Skin epidermis (tissue), 12 donors: Measurements from ENCODE around the gene VMO1.

Experiments used
- H3K27ac ChIP-seq, 21 experiments: fragments of 200-600 bp; sonication (generic) in 11 of 21; one replicate each; pipeline ENCODE4 v1.5.0; 2020; ENCODE audit warnings: mild to moderate bottlenecking in 3 of 21, inconsistent platforms in 2 of 21, moderate library complexity in 2 of 21
- H3K4me3 ChIP-seq, 7 experiments: fragments of 200-600 bp; sonication (generic) in 2 of 7; one replicate each; pipeline ENCODE4 v1.5.0; 2020; ENCODE audit warnings: inconsistent platforms in 2 of 7, mild to moderate bottlenecking in 2 of 7, moderate library complexity in 1 of 7

The VMO1 gene

DNA sequence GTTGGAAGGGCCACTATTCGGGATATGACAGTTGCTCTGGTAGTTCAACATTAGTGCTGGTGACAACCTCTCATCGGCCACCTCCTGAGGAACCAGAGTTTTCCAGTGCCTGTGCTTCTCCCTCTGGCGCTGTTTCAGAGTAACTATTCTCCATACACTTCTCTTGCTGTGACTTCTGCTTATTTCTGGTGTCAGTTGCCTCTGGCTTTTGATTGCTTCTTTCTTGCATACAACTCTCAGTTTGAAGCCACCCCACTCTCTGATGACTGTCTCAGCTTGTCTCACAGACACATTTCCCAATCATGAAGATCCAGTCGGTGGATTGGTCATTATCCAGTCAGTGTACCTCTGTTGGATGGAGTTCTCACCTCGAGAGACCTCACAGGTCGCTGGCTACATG lies 17.9 kb downstream of the VMO1 start:
- Histone ChIP-seq H3K4me3 (no peak overlapping the region), H3K27ac (peak overlapping the region in 1 of 21 experiments; percentile 15)

DNA sequence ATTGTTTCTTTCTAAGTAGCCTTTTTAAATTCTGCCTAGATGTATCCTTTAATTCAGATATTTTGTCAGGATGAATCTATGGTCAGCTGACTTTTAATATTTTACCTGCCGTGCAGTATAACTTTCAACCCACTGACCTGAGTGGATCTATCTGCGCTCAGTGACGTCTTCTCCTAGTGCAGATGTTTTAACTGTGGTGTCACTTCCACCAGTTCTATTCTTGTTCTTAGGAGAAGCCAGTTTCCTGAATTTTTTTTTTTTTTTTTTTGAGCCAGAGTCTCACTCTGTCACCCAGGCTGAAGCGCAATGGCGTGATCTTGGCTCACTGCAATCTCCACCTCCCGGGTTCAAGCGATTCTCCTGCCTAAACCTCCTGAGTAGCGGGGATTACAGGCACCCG lies 19.4 kb downstream of the VMO1 start:
- no peak overlapping the region for H3K4me3 ChIP-seq
- H3K27ac ChIP-seq, result peak overlapping the region in 5 of 21 experiments; percentile 10 to 72 (median 26)

DNA sequence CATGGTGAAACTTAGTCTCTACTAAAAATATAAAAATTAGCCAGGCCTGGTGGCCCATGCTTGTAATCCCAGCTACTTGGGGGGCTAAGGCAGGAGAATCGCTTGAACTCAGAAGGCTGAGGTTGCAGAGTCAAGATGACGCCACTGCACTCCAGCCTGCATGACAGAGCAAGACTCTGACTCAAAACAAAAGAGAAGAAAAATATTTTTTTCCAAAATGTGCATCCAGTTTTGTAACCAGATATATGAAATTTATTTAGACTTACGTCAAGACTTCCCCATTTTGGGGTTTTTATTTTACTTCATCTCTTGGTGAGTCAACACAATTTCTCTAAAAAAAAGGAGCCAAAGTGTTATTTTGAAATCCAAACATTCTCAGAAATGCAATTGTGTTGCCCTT lies 20.0 kb downstream of the VMO1 start:
- Histone ChIP-seq H3K4me3 (no peak overlapping the region), H3K27ac (peak overlapping the region in 10 of 21 experiments; percentile 8 to 72 (median 50))

DNA sequence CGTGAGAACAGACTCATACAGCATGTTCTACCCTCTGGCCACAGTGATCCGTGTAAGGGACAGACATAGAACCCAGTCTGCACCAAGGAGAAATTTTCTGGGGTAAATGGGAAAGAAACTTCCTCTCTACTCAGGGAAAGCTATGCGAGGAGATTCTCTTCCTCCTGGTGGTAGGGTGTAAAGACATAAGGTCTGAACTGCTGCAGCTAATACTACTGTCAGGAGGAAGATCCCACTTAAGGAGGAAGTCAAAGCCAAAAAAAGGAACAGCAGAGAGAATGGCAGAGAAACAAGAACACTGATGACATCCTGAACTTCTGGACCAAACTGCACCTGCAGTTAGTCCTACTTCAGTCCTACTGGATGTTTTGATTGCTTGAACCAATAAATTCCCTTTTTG lies 21.6 kb downstream of the VMO1 start:
- no peak overlapping the region for H3K4me3 ChIP-seq
- peak overlapping the region in 4 of 21 experiments; percentile 14 to 58 (median 49) for H3K27ac ChIP-seq

DNA sequence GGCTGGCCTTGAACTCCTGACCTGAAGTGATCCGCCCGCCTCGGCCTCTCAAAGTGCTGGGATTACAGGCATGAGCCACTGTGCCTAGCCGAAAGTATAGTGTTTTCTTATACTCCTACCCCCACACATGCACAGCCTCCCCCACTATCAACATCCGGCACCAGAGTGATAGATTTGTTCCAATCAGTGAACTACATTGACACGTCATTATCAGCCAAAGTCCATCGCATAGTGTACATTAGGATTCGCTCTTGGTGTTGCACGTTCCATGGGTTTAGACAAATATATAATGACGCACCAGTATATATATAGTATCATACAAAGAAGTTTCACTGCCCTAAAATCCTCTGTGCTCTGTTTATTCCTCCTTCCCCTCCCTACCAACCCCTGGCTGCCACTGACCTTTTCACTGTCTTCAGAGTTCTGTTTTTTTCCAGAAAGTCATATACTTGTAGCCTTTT lies 26.4 kb downstream of the VMO1 start:
- no peak overlapping the region for H3K4me3 ChIP-seq
- H3K27ac ChIP-seq, result peak overlapping the region in 1 of 21 experiments; percentile 6

DNA sequence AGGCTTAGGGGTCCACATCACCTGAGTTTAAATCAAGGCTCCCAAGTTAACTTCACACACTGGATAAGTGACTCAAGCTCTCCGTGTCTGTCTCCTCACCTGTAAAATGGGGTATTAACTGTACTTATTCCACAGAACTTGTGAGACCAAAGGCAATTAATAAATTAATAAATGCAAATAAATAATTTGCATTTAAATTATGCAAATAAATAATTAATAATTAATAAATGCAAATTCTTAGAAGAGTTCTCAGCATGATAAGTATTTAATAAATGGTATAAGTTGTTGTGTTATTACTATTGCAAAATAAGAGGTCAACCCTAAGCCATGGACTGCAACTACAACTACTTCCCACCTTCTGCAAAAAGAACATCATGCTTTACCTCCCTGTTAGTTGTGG lies 32.8 kb downstream of the VMO1 start:
- Histone ChIP-seq H3K4me3 (no peak overlapping the region), H3K27ac (no peak overlapping the region)

DNA sequence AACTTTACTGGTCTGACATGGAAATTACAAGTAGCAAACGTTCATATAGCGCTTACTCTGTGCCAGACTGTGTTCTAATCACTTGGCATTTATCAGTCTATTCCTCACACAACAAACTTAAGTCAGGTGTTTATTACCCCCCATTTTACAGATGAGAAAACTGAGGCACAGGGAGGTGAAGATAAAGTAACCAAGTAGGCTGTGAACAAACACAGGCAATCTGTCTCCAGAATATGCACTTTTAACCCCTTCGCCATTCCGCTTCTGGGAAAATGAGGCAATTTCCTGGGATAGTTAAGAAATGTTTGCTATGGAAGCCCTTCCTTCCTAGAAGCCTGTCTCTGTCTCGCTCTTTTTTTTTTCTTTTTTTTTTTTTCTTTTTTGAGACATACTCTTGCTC lies 34.2 kb downstream of the VMO1 start:
- Histone ChIP-seq H3K27ac (no peak overlapping the region), H3K4me3 (no peak overlapping the region)

DNA sequence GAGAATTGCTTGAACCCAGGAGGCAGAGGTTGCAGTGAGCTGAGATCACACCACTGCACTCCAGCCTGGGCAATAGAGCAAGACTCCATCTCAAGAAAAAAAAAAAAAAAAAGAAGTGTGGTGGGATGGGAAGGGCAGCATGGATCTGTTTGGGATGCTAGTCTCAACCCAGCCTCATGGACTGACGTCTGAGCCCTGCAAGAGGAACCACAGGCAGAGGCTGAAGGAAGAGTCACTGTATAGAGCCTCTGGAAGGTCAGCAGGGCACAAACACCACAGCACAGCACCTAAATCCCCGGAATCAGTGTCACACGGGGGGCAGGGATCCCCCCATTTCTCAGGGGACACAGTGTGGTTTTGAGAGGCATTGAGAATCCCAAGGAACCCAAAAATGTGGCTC lies 35.6 kb downstream of the VMO1 start:
- Histone ChIP-seq H3K4me3 (no peak overlapping the region), H3K27ac (no peak overlapping the region)

DNA sequence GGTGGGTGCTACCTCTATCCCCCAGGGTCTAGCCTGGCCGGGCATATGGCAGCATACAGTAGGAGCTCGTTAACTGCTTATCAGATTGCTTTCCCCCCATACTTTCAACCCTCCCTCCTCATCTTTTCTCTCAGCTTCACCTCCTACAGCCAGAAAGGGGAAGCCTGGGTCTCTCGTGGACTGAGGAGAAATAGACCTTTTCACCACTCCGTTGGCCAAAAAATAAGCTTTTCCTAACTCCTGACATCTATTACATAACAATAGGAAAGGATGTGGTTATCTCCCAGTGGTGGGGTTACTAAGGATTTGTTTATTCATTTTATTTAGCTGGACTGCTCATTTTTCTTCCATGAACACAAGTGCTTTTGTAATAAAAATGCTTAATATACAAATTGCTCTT lies 37.5 kb downstream of the VMO1 start:
- peak overlapping the region in 3 of 21 experiments; percentile 5 to 44 (median 44) for H3K27ac ChIP-seq
- H3K4me3 ChIP-seq, result no peak overlapping the region

DNA sequence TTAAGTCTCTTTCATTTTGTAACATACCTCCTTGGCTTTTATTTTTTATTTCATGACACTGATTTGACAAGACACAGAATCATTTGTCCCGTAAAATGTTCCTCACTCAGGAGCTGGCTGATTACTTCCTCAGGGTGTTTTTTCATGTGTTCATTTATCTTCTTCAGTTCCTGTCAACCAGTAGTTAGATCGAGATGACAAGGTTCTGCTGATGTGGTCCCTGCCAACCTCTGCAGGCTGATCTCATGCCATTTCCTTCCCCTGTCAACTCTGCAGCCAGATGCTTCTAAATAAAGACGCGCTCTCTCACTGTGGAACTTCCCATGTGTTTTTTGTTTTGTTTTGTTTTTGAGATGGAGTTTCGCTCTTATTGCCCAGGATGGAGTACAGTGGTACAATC lies 38.3 kb downstream of the VMO1 start:
- Histone ChIP-seq H3K27ac (peak overlapping the region in 5 of 21 experiments; percentile 5 to 46 (median 40)), H3K4me3 (no peak overlapping the region)

DNA sequence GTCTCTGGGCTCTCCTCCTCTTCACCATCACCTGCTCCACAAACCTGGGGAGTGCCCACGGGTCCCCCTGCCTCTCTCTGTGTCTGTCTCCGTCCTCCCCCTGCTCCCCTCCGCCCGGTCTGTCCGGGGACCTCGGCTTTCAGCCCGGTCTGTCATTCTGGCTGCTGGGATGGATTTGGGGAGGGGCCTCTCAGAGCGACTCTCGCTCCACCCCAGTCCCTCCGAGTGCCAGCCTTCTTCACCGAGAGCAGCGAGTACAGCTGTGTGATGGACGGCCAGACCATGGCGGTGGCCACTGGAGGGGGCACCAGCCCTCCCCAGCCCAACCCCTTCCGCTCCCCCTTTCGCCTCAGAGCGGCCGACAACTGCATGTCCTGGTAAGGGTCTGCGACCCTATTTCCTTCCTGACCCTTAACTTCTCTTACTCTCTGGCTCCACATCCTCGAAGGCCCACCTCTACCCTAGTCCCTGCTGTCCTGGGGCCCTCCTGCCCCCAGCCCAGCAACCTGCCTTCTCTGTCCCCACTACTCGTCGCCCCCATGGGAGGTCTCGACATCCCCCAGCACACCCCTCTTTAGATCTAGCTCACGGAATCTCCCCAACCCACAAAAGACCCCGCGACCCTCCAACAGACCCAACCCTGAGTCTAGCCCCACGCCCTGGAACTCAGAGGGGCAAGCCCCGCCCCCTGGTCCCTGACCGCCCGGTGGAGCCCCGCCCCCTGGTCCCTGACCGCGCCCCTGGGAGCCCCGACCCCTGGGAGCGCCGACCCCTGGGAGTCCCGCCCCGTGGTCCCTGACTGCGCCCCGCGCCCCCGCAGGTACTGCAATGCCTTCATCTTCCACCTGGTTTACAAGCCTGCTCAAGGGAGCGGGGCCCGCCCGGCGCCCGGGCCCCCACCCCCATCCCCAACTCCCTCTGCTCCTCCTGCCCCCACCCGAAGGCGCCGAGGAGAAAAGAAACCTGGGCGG lies 40.9 kb downstream of the VMO1 start:
- Histone ChIP-seq H3K4me3 (no peak overlapping the region), H3K27ac (no peak overlapping the region)

DNA sequence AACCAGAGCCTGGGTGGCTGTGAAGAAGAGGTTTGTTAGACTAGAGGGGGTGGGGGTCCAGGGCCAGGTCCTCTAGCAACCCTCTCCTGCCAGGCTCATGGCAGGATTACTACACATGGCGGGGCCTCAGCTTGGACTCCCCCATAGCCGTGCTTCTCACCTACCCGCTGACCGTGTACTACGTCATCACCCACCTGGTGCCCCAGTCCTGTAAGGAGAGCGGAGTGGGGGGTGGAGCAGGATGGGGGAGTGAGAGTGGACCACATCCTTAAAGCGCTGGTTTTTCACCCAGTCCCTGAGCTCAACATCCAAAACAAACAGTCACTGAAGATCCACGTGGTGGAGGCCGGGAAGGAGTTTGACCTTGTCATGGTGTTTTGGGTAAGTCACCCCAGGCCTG lies 42.3 kb downstream of the VMO1 start:
- H3K27ac ChIP-seq, result no peak overlapping the region
- H3K4me3 ChIP-seq, result no peak overlapping the region

DNA sequence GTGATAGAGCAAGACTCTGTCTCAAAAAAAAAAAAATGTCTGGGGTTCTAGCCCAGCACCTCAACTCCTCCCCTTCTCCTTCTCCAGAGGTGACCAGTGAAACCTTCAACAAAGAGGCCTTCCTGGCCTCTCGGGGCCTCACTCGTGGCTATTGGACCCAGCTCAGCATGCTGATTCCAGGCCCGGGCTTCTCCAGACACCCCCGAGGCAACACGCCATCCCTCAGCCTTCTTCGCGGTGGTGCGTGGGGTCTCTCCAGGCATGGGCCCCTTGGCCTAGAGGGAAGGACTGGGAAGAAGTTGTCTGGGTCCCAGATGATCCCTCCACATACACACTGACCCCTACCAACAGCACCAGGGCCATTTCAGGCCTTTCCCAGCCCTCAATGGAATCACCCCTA lies 42.9 kb downstream of the VMO1 start:
- no peak overlapping the region for H3K4me3 ChIP-seq
- no peak overlapping the region for H3K27ac ChIP-seq

DNA sequence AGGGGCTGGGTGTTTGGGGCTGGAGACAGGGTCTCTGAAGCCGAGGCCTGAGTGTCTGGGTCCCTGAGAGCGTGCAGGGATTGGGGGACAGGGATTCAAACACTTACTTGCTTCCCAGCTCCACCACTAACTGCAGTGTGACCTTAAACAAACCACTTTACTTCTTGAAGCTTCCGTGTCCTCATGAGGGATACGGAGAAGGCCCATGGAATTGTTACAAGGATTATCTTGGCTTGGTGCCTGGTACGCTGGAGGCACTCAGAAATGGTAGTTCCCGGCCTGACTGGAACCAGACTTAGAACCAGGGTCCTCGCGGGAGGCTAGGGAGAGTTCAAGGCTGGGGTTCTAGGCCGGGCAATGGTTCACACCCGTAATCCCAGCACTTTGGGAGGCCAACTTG lies 43.5 kb downstream of the VMO1 start:
- H3K4me3 ChIP-seq, result no peak overlapping the region

DNA sequence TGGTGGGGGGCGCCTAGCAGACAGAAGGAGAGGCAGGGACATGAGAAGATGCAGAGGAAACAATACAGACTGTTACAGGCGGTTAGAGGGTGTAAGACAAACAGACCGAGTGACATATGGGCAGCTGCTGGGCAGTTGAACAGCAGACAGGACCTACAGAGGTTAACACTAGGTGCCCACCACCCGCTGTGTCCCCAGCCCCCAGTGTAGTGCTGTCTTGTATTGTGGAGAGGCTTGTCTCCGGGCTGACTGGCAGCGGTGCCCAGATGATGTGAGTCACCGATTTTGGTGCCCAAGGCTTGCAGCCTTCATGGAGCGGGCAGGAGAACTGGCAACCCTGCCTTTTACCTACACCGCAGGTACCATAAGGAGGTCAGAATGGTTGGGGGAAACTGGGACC lies 44.0 kb downstream of the VMO1 start:
- H3K27ac ChIP-seq, result no peak overlapping the region
- H3K4me3 ChIP-seq, result no peak overlapping the region

More for the DNA sequence above, 43.5 kb downstream of the VMO1 start:
- H3K27ac ChIP-seq, result no peak overlapping the region

DNA sequence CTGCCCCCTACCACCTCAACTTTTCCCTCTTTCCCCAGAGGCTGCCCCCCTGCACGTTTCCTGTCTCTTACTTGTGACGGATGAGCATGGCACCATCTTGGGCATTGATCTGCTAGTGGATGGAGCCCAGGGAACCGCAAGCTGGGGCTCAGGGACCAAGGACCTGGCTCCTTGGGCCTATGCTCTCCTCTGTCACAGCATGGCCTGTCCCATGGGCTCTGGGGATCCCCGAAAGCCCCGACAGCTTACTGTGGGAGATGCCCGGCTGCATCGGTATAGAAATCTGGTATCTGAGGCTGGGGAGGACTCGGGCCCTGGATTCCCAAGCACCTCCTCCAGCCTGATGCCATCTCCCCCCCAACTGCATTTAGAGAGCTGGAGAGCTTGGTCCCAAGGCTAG lies 44.6 kb downstream of the VMO1 start:
- H3K27ac ChIP-seq, result no peak overlapping the region
- H3K4me3 ChIP-seq, result no peak overlapping the region

DNA sequence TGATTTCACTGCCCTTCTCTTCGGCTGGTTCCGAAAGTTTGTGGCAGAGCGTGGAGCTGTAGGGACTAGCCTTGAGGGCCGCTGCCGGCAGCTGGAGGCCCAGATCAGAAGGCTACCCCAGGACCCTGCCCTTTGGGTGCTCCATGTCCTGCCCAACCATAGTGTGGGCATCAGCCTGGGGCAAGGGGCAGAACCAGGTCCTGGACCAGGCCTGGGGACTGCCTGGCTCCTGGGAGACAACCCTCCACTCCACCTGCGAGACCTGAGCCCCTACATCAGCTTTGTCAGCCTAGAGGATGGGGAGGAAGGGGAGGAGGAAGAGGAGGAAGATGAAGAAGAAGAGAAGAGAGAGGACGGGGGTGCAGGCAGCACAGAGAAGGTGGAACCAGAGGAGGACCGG lies 45.6 kb downstream of the VMO1 start:
- H3K4me3 ChIP-seq, result no peak overlapping the region
- H3K27ac ChIP-seq, result no peak overlapping the region

DNA sequence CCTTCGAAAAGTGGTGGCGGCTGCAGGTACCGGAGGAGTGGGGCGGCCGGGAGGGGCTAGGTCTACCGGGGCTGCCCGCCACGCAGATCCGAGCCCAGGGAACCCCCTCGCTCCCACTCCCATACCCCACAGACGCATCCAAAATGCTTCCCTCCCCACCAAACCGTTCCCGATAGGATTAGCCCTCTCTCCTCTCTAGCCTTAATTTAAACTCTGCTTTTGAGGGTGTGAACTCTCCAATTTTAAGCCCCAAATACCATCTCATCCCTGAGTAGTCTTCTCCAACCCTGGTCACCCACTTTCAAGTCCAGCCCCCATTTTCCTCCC lies 46.2 kb downstream of the VMO1 start:
- peak overlapping the region; percentile 51 to 93 (median 73) for H3K4me3 ChIP-seq
- H3K27ac ChIP-seq, result peak overlapping the region in 16 of 21 experiments; percentile 39 to 89 (median 80)

DNA sequence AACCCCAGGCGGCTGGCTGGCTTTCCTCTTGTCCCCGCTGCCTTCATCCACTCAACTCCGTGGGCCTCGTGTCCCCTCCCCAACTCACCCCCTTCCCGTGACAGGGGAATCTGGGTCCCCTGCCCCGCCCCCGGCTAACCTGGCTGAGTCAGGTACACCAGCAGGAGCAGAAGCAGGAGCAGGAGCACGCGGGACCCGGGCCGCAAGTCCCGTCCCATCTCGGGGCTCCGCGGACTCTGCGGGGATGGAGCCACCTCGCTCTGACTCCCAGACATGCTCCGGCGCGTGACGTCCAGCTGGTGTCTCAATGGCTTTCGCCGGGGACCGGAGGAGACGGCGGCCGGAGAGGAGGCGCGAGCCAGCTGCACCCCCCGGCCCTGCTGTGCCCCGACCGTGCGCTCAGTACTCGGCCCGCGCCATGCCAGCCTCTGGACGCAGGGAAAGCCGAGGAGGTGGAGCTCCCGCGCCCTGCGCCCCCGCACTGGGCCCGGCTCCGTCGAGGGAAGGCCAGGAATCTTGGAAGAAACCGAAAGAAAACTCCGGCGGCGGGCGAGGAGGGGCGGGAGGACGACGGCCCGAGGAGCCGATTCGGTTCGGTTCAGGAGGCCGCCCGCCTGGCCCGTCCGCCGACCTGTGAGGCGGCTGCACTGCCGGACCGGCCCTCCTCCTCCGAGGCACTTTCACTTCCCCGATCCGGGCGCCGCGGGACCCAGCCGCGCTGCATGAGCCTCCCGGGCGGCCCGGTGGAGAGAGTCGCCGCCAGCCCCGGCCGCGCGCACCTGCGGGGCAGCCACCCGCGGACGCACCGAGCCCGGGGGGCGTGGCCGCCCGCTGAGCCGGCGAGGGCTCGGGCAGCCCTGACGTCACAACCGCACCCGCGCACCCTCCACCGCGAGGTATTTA lies 46.8 kb downstream of the VMO1 start, which contains the start of the genes CXCL16 and ZMYND15:
TSS of gene CXCL16 (minus strand) at position 807 of the 903 bp plus-strand sequence. CDS start at position 218, 589 bp downstream.
TSS of gene ZMYND15 (plus strand) at position 712 of the 903 bp plus-strand sequence. CDS start 716 bp downstream, outside the sequence.
- H3K27ac ChIP-seq, result peak within 1 kb of the TSS; percentile 20 to 89 (median 80)
- peak within 1 kb of the TSS; percentile 51 to 93 (median 73) for H3K4me3 ChIP-seq
